ENCODE data around the gene GUCA2A. TPM values are rescaled to one million over a fixed set of nuclear protein-coding genes. Genes with fewer than 3 reads are reported as not detected.

The GUCA2A gene
- total and polyA plus RNA-seq, 2 of the 8 experiments (the other 6 are each of a cell fraction or from before 2014, with no cell fraction given) = not detected

DNA sequence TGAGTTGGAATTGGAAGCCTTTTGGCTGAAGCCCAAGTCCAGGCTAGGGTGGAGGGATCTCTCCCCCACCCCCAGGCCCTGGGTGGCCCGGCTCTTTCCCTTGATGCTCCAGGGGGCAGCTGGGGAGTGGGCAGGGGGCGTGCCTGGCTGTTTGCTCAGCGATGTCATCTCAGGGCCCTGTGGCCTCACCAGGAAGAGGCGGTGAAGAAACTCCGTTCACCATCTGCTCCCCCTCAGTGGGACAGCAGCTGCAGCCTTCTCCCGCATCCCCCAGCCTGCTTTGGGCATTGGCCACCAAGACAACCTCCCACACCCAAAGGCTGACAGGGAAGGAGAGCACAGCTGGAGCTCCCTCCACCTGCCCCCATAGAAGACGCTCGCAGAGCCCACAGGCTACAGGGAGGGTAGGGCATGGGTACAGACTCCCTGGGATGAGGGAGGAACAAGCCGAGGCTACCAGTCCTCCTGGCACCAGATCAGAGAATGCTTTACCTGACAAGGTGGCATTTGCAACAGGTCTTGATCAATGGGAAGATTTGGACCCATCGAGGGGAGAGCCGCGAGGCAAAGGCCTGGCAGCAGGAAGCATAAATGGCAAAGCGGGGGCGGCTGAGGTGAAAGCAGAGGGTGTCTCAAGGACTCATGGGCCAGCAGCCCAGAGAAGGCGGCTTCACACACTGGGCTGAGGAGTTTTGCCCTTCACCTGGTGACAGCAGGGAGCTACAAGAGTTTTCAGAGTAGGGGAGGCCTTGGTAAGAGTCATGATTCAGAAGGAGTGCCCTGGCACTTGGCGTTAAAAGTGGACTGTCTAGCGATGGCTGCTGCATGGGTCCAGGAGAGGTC lies 6.5 kb upstream of the GUCA2A start:
- Histone ChIP-seq H3K23ac (ENCODE audit: insufficient read length) (no peak overlapping the region), H4K5ac (ENCODE audit: insufficient read length, low read depth, low read length) (no peak overlapping the region), H3K27me3 (replicated peaks in 1 of 4; ENCODE audit: control insufficient read depth in 3 of 4, extremely low read depth in 1 of 4, insufficient read depth in 3 of 4, low read length in 3 of 4) (no peaks in the 10 kb centered on the region), H3K18ac (ENCODE audit: extremely low read depth, low read length) (no peak overlapping the region), H3K79me1 (ENCODE audit: low read depth, low read length) (no peaks in the 10 kb centered on the region), H4K8ac (ENCODE audit: extremely low read depth, insufficient read depth, low read length) (0 out of 2 replicates have a peak overlapping the region, but pooled peaks have one; percentile 7), H3K36me3 (ENCODE audit: control insufficient read depth in 2 of 4, insufficient read depth in 4 of 4, low read length in 3 of 4) (no peaks in the 10 kb centered on the region; a peak in 1 of 8 replicates), H3K14ac (ENCODE audit: insufficient read length) (no peak overlapping the region), H2BK12ac (ENCODE audit: low read depth, low read length) (no peak overlapping the region), H4K20me1 (replicated peaks in 1 of 2; ENCODE audit: control insufficient read depth in 1 of 2, insufficient read depth in 2 of 2, low read length in 2 of 2) (no peaks in the 10 kb centered on the region), H3K23me2 (ENCODE audit: low read depth, low read length) (peaks cover 3% of the 10 kb centered on the region; the same call in 1 of the 2 replicates), H2BK5ac (ENCODE audit: low read depth, low read length) (no peak overlapping the region), H2AFZ (ENCODE audit: low read length) (no peak overlapping the region), H4K91ac (replicated peaks; ENCODE audit: insufficient read length, low read length) (no peak overlapping the region), H3K4ac (replicated peaks; ENCODE audit: insufficient read length, low read depth, low read length) (no peak overlapping the region), H2BK120ac (replicated peaks; ENCODE audit: low read depth, low read length) (no peak overlapping the region), H3K4me1 (replicated peaks in 1 of 4; ENCODE audit: control insufficient read depth in 3 of 4, insufficient read depth in 4 of 4, low read length in 3 of 4) (peaks cover 0 to 7% (median 2%) of the 10 kb centered on the region in 4 experiments; a peak in 2 of 7 replicates), H3K4me3 (ENCODE audit: extremely low read depth in 1 of 4, insufficient read depth in 2 of 4, low read depth in 3 of 4, low read length in 4 of 4) (no peak overlapping the region), H2AK5ac (ENCODE audit: low read depth, low read length) (no peak overlapping the region), H3K9me3 (ENCODE audit: insufficient read depth in 2 of 2, low read depth in 1 of 2, low read length in 1 of 2) (no peaks in the 10 kb centered on the region), H3K9ac (replicated peaks in 1 of 4; ENCODE audit: extremely low read depth in 1 of 4, low read depth in 3 of 4, low read length in 3 of 4) (no peak overlapping the region), H2BK20ac (ENCODE audit: low read length) (no peak overlapping the region), H3K79me2 (ENCODE audit: control insufficient read depth in 1 of 2, insufficient read depth in 2 of 2, low read length in 2 of 2) (no peaks in the 10 kb centered on the region), H2BK15ac (ENCODE audit: low read length) (no peak overlapping the region), H3K27ac (ENCODE audit: low read depth, low read length) (no peak overlapping the region), H3K56ac (replicated peaks; ENCODE audit: insufficient read length, low read depth, low read length) (no peak overlapping the region), H3K4me2 (ENCODE audit: insufficient read depth in 1 of 2, low read depth in 2 of 2, low read length in 2 of 2) (no peak overlapping the region)
- DNase-seq (ENCODE audit: low read depth in 1 of 2, low spot score in 2 of 2) (no peak), FAIRE-seq (no peak)
- POLR2A ChIA-PET (ENCODE audit: partially characterized antibody) = no interaction called here
- CTCF ChIA-PET (ENCODE audit: partially characterized antibody) = interaction anchor here (0.8 to 7.9 kb wide), 6 partner anchors 7 to 596 kb away, joined by 3 to 77 read pairs (median 28); partner anchors contain the start of genes CCDC30 and GUCA2A
- 85% methylated on average over 17 of the region's 17 CpGs; no CpG with 5 or more reads in 1 of the 2 experiments for WGBS, 2 experiments (ENCODE audit: extremely low coverage in 1 of 2, insufficient coverage in 1 of 2, insufficient read length in 1 of 2, insufficient replicate concordance in 2 of 2, low coverage in 1 of 2, low lambda C conversion rate in 2 of 2, missing lambda C conversion rate in 1 of 2)
- TF ChIP-seq SIRT6 (IDR thresholded peaks at IDR 0.05; ENCODE audit: low read length) (no peak), CBX5 (IDR thresholded peaks at IDR 0.05; ENCODE audit: low read depth, low read length) (no peak), RBBP5 (IDR thresholded peaks at IDR 0.05; ENCODE audit: borderline replicate concordance, low read depth, low read length) (no peak)

All from H1 (cell line).